Ishikawa (cell line): ENCODE data around the gene ADAMTS15.

Experiments used
- CEBPB ChIP-seq: IDR thresholded peaks from 2 replicates; pipeline ENCODE4 v1.6.1; 2012
- CREB1 ChIP-seq: IDR thresholded peaks from 2 replicates; pipeline ENCODE4 v1.6.1; 2012; ENCODE audit warnings: low read depth
- EGR1 ChIP-seq: IDR thresholded peaks from 2 replicates; pipeline ENCODE4 v1.6.1; 2012
- EP300 ChIP-seq: IDR thresholded peaks from 2 replicates; pipeline ENCODE4 v1.6.1; 2012; ENCODE audit warnings: borderline replicate concordance
- MAX ChIP-seq: IDR thresholded peaks from 2 replicates; pipeline ENCODE4 v1.6.1; 2012
- NFIC ChIP-seq: IDR thresholded peaks from 2 replicates; pipeline ENCODE4 v1.6.1; 2012
- RAD21 ChIP-seq: IDR thresholded peaks from 2 replicates; pipeline ENCODE4 v1.6.1; 2012; ENCODE audit warnings: low read depth
- REST ChIP-seq: IDR thresholded peaks from 2 replicates; pipeline ENCODE4 v1.6.1; 2012; ENCODE audit warnings: low read depth, mild to moderate bottlenecking
- TAF1 ChIP-seq: IDR thresholded peaks from 2 replicates; pipeline ENCODE4 v1.6.1; 2012; ENCODE audit warnings: low read depth, mild to moderate bottlenecking
- TEAD4 ChIP-seq: IDR thresholded peaks from 2 replicates; pipeline ENCODE4 v1.6.1; 2012
- USF1 ChIP-seq: IDR thresholded peaks from 2 replicates; pipeline ENCODE4 v1.6.1; 2012
- YY1 ChIP-seq: IDR thresholded peaks from 2 replicates; pipeline ENCODE4 v1.6.1; 2012; ENCODE audit warnings: low read depth
- ZBTB7A ChIP-seq: IDR thresholded peaks from 2 replicates; pipeline ENCODE4 v1.6.1; 2012; ENCODE audit warnings: low read depth

- TF ChIP-seq RAD21 (no peak), TAF1 (no peak), EP300 (no peak), MAX (no peak), CREB1 (no peak), TEAD4 (no peak), CEBPB (no peak), YY1 (no peak), REST (no peak), NFIC (no peak), EGR1 (no peak), ZBTB7A (no peak), USF1 (no peak)
Measured at GRCh38 chr11:130441719-130442118, 6.7 kb upstream of the ADAMTS15 start.
